Activated CD8-positive, alpha-beta memory T cell treated with anti-CD3 and anti-CD28 coated beads, Interleukin-2, amount 50 U/mL, for 1 hour (primary cell): ENCODE data around the gene C1RL.
A peak's percentile ranks its signal among the peaks of the same experiment; 100 is the strongest.

Experiments
- DNase-seq: peaks from one replicate; pipeline ENCODE4 v3.0.0-alpha.2; 2020; ENCODE audit errors: extremely low read depth

C1RL gene

GRCh38 chr12:7092229-7092985 is 16.6 kb downstream of the C1RL start, which contains the start of gene C1R:
Gene C1R, minus strand, starts transcription at chr12:7092445. Its CDS starts 57 bp downstream, at chr12:7092388.
- DNase-seq: peak; percentile 21

GRCh38 chr12:7091660-7092228 is 17.3 kb downstream of the C1RL start:
- DNase-seq: no peak

GRCh38 chr12:7091171-7091570 is 17.8 kb downstream of the C1RL start:
- DNase-seq: no peak

GRCh38 chr12:7090222-7090998 is 18.6 kb downstream of the C1RL start:
- no peak for DNase-seq

- DNase-seq: no peak
Observed at GRCh38 chr12:7089196-7089871, 19.7 kb downstream of the C1RL start.

GRCh38 chr12:7083125-7083524 is 25.9 kb downstream of the C1RL start:
- no peak for DNase-seq

GRCh38 chr12:7081037-7081436 is 28.0 kb downstream of the C1RL start:
- no peak for DNase-seq

GRCh38 chr12:7079826-7080125 is 29.2 kb downstream of the C1RL start:
- DNase-seq: no peak

- no peak for DNase-seq
Observed at GRCh38 chr12:7078163-7078562, 30.9 kb downstream of the C1RL start.

GRCh38 chr12:7076493-7076892 is 32.5 kb downstream of the C1RL start:
- DNase-seq: no peak

GRCh38 chr12:7075939-7076338 is 33.1 kb downstream of the C1RL start:
- no peak for DNase-seq

- no peak for DNase-seq
Observed at GRCh38 chr12:7075518-7075917, 33.5 kb downstream of the C1RL start.

- no peak for DNase-seq
Observed at GRCh38 chr12:7073946-7074345, 35.1 kb downstream of the C1RL start.

GRCh38 chr12:7072554-7072953 is 36.5 kb downstream of the C1RL start:
- no peak for DNase-seq

GRCh38 chr12:7072035-7072434 is 37.0 kb downstream of the C1RL start:
- no peak for DNase-seq

GRCh38 chr12:7069386-7069785 is 39.6 kb downstream of the C1RL start:
- DNase-seq: no peak

- DNase-seq: no peak
Observed at GRCh38 chr12:7068994-7069346, 40.0 kb downstream of the C1RL start.

GRCh38 chr12:7068240-7068993 is 40.6 kb downstream of the C1RL start:
- DNase-seq: no peak

- no peak for DNase-seq
Observed at GRCh38 chr12:7067096-7067495, 41.9 kb downstream of the C1RL start.

GRCh38 chr12:7066596-7066995 is 42.4 kb downstream of the C1RL start:
- no peak for DNase-seq

GRCh38 chr12:7065073-7065623 is 43.9 kb downstream of the C1RL start:
- DNase-seq: no peak
